HepG2 (cell line): ENCODE results near the gene RARS1. TPM values are rescaled to one million over a fixed set of nuclear protein-coding genes. Genes with fewer than 3 reads are reported as not detected.

Experiments used
- ARID4A ChIP-seq: sonication (generic); formaldehyde crosslinking; IDR thresholded peaks from 2 replicates; pipeline ENCODE4 v1.5.0; 2020; ENCODE audit warnings: mild to moderate bottlenecking, missing genetic modification reagents, borderline replicate concordance
- FOXJ3 ChIP-seq: sonication (generic); formaldehyde crosslinking; IDR thresholded peaks from 2 replicates; pipeline ENCODE4 v1.4.0; 2020; ENCODE audit warnings: missing genetic modification reagents, mild to moderate bottlenecking, borderline replicate concordance
- GATAD1 ChIP-seq: IDR thresholded peaks from 2 replicates; pipeline ENCODE4 v1.6.1; 2016; ENCODE audit warnings: missing genetic modification reagents, missing compliant biosample characterization
- HNRNPL ChIP-seq: fragments of 200-400 bp; formaldehyde crosslinking; IDR thresholded peaks from 2 replicates; pipeline ENCODE4 v1.6.1; 2017; ENCODE audit warnings: mild to moderate bottlenecking, low read depth, low read length
- IRF1 ChIP-seq: sonication (generic); formaldehyde crosslinking; IDR thresholded peaks from 2 replicates; pipeline ENCODE4 v1.4.0; 2020; ENCODE audit warnings: low read depth, mild to moderate bottlenecking, missing genetic modification reagents
- MAZ ChIP-seq, 2 experiments: sonication (generic) in 1 of 2; formaldehyde crosslinking in 1 of 2; IDR thresholded peaks; 2 replicates each; pipeline versions ENCODE4 v1.5.0 to v1.6.1; 2012 to 2020; ENCODE audit warnings: low read depth in 2 of 2, mild to moderate bottlenecking in 2 of 2, borderline replicate concordance in 1 of 2, improper control_type of control experiment in 1 of 2, low read length in 1 of 2, missing genetic modification reagents in 1 of 2, moderate library complexity in 1 of 2
- MED1 ChIP-seq: sonication (generic); formaldehyde crosslinking; IDR thresholded peaks from 2 replicates; pipeline ENCODE4 v1.4.0; 2020; ENCODE audit warnings: missing genetic modification reagents
- MEIS2 ChIP-seq: sonication (generic); formaldehyde crosslinking; IDR thresholded peaks from 2 replicates; pipeline ENCODE4 v1.9.0; 2021; ENCODE audit warnings: mild to moderate bottlenecking, missing genetic modification reagents
- MLX ChIP-seq: IDR thresholded peaks from 2 replicates; pipeline ENCODE4 v1.6.1; 2016
- NFE2L2 ChIP-seq: fragments of 150-350 bp; IDR thresholded peaks from 2 replicates; pipeline ENCODE4 v1.6.1; 2014; ENCODE audit warnings: low read length
- NPAS2 ChIP-seq: sonication (generic); formaldehyde crosslinking; IDR thresholded peaks from 2 replicates; pipeline ENCODE4 v1.8.0; 2022; ENCODE audit warnings: mild to moderate bottlenecking, missing genetic modification reagents, borderline replicate concordance
- NR1H2 ChIP-seq: sonication (generic); formaldehyde crosslinking; IDR thresholded peaks from 2 replicates; pipeline ENCODE4 v1.8.1; 2022; ENCODE audit warnings: low read depth, missing genetic modification reagents, borderline replicate concordance
- NR2F6 ChIP-seq, 2 experiments: IDR thresholded peaks; 2 replicates each; pipeline ENCODE4 v1.6.1; 2016; ENCODE audit warnings: antibody characterized with exemption in 1 of 2, mild to moderate bottlenecking in 1 of 2
- PATZ1 ChIP-seq: sonication (generic); formaldehyde crosslinking; IDR thresholded peaks from 2 replicates; pipeline ENCODE4 v1.4.0; 2020; ENCODE audit warnings: missing genetic modification reagents
- SRSF9 ChIP-seq: fragments of 200-400 bp; formaldehyde crosslinking; IDR thresholded peaks from 2 replicates; pipeline ENCODE4 v1.6.1; 2018; ENCODE audit warnings: borderline replicate concordance, mild to moderate bottlenecking, low read depth, low read length; ENCODE audit not compliant: insufficient read depth, poor library complexity, severe bottlenecking
- ZNF564 ChIP-seq: sonication (generic); formaldehyde crosslinking; IDR thresholded peaks from 2 replicates; pipeline ENCODE4 v1.8.1; 2023; ENCODE audit warnings: mild to moderate bottlenecking, missing genetic modification reagents
- ZSCAN21 ChIP-seq: sonication (generic); formaldehyde crosslinking; IDR thresholded peaks from 2 replicates; pipeline ENCODE4 v1.8.0; 2022; ENCODE audit warnings: mild to moderate bottlenecking, missing genetic modification reagents, moderate library complexity, borderline replicate concordance
- polyA plus RNA-seq, 8 experiments: library from polyadenylated mRNA; depleted of rRNA in 3 of 8; stranded (reverse) in 7 of 8; unstranded in 1 of 8; fragments of >200 nt; fragmentation: Illumina TruSeq in 4 of 8; extraction: Trizol in 4 of 8; gene quantifications; 2 replicates each; pipeline versions ENCODE4 v1.2.1 to v1.2.3, GENCODE V29; 2011 to 2016; ENCODE audit warnings: low read depth in 4 of 8, missing spikeins in 1 of 8, mixed read lengths in 1 of 8; ENCODE audit not compliant: insufficient read depth in 1 of 8
- total RNA-seq, 5 experiments: library from RNA; depleted of rRNA; stranded (reverse); fragments of >200 nt; fragmentation: Illumina TruSeq; extraction: Trizol; gene quantifications; 2 replicates each; pipeline ENCODE4 v1.2.3, GENCODE V29; 2016; ENCODE audit warnings: low read depth in 1 of 5

The RARS1 gene
- total and polyA plus RNA-seq, 2 of the 13 experiments (the other 11 are each of a cell fraction or from before 2014, with no cell fraction given) = 54.6 to 170 TPM

- TF ChIP-seq MED1 (CRISPR knock-in tag) = peak; percentile 72
- no peak for TF ChIP-seq SRSF9
- TF ChIP-seq NFE2L2 = no peak
- no peak for TF ChIP-seq NR1H2 (CRISPR knock-in tag)
- peak; percentile 94 for TF ChIP-seq ARID4A
- peak; percentile 49; the same call in 1 of the 2 replicates for TF ChIP-seq HNRNPL
- TF ChIP-seq ZSCAN21 = peak; percentile 80; the same call in 1 of the 2 replicates
- TF ChIP-seq NR2F6 (IDR thresholded peaks at IDR 0.05) = no peak
- peak; percentile 73; the same call in 1 of the 2 replicates for TF ChIP-seq NR2F6 (CRISPR knock-in tag; IDR thresholded peaks at IDR 0.05)
- no peak for TF ChIP-seq NPAS2 (CRISPR knock-in tag)
- peak; percentile 68 for TF ChIP-seq PATZ1 (CRISPR knock-in tag)
- peak; percentile 70; the same call in 1 of the 2 replicates for TF ChIP-seq MEIS2 (CRISPR knock-in tag)
- TF ChIP-seq MAZ (IDR thresholded peaks at IDR 0.05; ENCODE audit: borderline replicate concordance, low read depth, low read length) = peak; percentile 100
- peak; percentile 100 for TF ChIP-seq MAZ (CRISPR knock-in tag; IDR thresholded peaks at IDR 0.05; ENCODE audit: low read depth)
- TF ChIP-seq MLX = peak; percentile 44; the same call in 1 of the 2 replicates
- peak; percentile 79; the same call in 1 of the 2 replicates for TF ChIP-seq FOXJ3
- peak; percentile 99 for TF ChIP-seq GATAD1
- TF ChIP-seq IRF1 (CRISPR knock-in tag) = no peak
- TF ChIP-seq ZNF564 (CRISPR knock-in tag) = no peak; the same call in 1 of the 2 replicates
Observed at GRCh38 chr5:168486136-168486879, at the start of gene RARS1 (continued).
